Epidermal melanocyte (primary cell): ENCODE measurements around the gene CALCB.

Experiments used
- DNase-seq: peaks from one replicate; pipeline ENCODE4 v3.0.0; 2011; ENCODE audit warnings: low spot score; ENCODE audit not compliant: insufficient read length

CALCB gene

GRCh38 chr11:15117751-15118150, 44.4 kb downstream of the CALCB start:
- peak; percentile 79 for DNase-seq

DNA sequence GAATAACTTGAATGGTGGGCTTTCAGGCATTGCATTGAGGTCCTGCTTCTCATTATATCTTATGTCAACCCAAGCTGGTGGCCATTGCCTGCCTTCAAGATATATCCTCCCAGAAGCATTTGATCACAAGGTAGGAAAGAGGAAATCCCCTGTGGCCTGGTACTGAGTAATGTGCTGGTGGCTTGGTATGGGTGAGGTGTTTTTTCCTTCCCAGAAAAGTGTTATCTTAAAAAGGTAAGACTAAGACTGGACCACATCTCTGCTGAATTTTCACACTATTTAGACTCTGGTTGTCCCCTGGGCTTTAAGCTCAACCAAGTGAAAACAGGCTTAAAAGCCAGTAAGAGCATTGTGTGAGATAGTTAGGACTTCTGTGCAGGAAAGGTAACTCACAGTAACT, 45.0 kb downstream of the CALCB start:
- no peak for DNase-seq

DNA sequence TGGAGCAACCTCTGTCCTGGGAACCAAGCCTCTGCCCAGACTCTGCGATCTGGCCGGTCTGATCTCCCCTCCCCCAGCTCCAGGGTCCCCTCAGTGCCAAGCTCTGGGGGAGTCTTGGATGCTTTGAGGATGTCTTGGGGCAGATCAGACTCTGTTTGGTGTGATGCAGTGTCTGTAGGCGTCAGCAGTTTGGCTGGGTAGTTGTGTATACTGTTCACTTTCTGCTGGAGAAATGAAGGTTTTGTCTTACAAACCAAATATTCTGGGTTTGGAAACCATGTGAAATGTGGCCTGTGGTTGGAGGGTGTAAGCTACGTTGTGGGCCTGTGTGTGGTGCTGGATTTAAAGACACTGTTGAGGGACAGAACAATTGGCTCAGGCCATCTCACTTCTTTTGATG, 46.0 kb downstream of the CALCB start:
- no peak for DNase-seq

DNA sequence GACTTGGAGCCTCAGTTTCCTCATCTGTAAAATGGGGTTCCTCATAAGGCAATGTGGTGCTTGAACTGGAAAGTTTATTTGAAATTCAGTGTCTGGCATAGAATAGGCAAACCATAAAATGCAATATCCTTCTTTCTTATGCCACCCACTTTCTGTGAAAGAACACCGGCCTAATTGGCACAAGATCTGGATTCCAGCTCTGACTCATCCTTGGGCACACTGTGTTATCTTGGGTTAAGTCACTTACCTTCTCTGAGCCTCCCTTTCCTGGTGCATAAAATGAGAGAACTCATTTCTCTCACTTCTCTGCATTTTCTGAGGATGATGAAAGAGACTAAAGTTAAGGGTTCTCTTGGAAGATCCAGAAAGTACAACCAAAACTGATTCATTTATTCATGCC, 46.4 kb downstream of the CALCB start:
- DNase-seq: no peak

DNA sequence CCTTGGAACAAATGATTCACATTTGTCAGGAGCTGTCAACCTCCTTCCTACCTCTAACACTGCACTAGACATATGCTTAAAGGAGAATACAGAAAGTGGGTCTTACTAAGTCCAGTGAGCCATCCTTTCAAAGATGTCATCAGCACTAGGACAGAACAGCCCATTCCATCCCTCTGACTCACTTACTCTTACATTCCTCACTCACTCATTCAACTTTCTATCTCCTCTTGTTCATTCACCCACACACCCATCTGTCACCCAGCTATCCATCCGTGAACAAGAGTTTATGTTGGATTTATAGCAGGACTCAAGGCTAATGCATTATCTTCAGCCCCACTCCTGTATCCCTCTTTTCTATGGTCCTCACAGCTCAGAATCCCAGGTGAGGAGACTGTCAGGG, 50.5 kb downstream of the CALCB start:
- peak; percentile 44 for DNase-seq

DNA sequence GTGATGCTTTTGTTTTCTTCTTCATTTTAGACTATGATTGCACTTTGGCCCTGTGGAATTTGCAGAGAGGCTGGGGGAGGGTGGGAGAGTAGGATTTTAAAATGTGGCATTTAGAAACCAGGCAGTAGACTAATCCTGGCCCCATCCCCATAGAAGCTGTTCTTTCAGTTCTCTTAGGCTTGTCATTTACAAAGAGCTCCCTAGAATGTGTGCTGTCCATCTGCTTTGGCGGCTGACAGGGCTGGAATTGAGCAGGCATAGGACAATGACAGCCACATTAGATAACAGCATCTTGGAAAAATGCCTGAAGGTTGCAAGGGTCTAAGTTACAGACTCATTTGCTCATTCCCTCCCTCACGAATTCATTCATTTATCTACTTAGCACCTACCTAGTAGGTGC, 51.1 kb downstream of the CALCB start:
- no peak for DNase-seq

GRCh38 chr11:15127341-15127740, 53.9 kb downstream of the CALCB start:
- DNase-seq: no peak
